HG03571 (cell line): ENCODE results near the gene UBE2S.
A peak's percentile ranks its signal among the peaks of the same experiment; 100 is the strongest.
"Not testable (repeated sequence)": the region's sequence is repeated elsewhere in the genome, so short reads cannot be mapped to it uniquely, and the experiment has no call there.

Experiments
- ATAC-seq: cut with Tn5 transposase; IDR thresholded peaks from one replicate; pipeline ENCODE4 v1.9.1; 2021; ENCODE audit not compliant: unreplicated experiment

UBE2S gene

GRCh38 chr19:55407550-55407799 lies at the start of gene UBE2S:
UBE2S (minus strand) TSS chr19:55407788; CDS start chr19:55407589, 199 bp downstream.
- peak; percentile 9 for ATAC-seq

GRCh38 chr19:55456347-55456746 lies 48.8 kb upstream of the UBE2S start:
- no peak for ATAC-seq

DNA sequence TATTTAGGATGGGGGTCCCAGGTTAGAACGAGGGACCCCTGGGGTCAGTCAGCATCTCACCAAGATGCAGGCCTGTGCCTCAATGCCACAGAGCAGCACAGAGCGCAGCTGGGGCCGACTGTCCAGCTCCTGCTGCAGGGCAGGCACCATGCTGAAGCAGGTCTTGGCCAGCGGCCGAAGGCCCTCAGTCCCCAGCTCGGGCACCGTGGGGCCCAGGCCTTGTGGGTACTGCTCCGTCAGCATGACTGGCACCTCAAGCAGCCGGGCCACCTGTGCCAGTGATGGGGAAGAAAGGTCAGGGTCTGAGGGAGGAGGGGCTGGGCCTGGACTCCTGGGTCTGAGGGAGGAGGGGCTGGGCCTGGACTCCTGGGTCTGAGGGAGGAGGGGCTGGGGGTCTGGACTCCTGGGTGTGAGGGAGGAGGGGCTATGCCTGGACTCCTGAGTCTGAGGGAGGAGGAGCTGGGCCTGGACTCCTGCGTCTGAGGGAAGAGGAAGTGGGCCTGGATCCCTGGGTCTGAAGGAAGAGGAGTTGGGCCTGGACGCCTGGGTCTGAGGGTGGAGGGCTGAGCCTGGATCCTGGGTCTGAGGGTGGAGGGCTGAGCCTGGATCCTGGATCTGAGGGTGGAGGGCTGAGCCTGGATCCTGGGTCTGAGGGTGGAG lies 48.1 kb upstream of the UBE2S start:
- ATAC-seq, result no peak

DNA sequence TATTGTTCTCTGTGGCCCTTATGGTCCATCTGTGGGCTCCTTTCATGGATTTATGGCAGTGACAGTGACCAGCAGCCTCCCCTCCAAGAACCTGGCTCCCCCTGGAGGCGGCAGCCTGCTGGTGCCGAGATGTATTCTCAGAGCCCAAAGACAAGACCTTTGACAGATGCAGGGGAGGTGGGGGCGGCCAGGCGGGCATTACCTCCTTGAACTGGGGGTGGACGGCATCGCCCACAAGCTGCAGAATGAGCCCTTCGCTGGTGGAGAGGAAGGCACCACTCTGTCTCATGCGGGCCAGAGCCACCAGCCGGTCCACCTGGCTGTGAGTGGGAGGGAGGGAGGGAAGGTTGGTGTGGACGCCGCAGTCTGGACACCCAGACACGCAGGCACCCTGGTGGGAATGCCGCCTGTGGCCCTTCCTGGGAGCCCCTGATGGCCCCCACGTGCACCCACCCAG lies 47.2 kb upstream of the UBE2S start:
- no peak for ATAC-seq

DNA sequence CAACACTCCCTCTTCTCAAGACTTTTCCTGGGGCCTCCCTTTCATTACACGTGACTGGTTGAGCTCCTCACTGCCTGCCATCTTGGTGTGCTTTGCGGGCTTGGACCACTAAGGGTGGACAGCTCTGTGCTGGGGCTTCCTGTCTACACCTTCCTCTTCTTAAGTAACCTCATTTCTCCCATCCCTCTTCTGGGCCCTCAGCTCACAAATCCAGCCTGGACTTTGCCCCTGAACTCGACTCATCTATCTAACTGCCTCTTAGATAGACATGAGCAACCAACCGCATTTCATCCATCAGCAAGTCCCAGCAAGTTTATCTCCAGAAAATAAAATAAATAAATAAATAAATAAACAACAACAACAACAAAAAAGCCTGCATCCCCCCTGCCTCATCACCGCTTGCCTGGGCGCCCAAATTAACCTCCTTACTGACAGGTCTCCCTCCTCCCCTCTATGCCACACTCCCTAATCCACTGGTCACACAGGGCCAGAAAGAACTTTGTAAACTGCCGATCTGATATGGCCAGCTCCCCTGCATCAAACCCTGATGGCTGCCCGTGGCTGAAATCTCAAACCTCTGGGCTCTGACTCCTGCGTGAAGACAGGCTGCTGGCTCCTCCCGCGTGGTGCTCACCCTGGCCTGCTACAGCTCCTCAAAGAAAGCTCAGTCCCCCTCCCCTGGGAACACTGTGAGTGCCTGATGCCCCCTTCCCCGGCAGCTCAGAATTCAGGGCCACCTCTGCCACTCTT lies 46.1 kb upstream of the UBE2S start:
- no peak for ATAC-seq

- no peak for ATAC-seq
Observed at GRCh38 chr19:55452749-55453346, 45.3 kb upstream of the UBE2S start.

DNA sequence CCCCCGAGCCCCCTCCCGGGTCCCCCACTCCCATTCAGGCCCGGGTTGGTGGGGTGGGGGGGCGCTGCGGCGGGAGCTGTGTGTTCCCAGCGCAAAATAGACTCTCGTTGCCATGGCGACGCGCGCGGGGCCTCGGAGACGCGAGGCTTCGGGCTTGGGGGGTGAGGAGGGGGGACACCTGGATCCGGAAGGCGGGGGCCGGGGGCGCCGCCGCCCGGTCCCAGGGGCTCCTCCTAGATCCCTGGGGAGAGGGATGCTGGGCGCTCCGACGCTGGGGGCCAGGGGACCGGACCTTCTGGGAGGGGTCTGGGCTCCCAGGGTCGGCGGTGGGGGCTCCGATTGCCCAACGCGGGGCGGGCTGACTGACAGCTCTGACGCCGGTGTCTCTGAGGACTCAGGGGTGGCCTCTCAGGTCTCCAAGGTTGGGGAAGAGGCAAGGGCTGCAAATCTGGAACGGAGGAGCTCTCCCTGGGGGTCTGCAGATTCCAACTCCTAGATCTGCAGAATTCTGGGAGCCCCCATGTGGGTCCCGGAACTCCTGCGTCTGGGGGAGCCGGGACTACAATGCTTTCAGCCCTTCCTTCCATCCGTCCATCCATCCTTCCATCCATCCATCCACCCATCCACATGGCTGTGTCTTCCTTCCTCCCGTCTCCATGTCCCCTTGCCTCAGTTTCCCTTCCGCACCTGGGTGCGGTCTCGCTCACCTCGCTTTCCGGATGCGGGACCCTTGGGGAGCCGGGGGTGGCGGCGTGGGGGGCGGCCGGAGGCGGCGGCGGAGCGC lies 44.6 kb upstream of the UBE2S start:
- no peak for ATAC-seq

DNA sequence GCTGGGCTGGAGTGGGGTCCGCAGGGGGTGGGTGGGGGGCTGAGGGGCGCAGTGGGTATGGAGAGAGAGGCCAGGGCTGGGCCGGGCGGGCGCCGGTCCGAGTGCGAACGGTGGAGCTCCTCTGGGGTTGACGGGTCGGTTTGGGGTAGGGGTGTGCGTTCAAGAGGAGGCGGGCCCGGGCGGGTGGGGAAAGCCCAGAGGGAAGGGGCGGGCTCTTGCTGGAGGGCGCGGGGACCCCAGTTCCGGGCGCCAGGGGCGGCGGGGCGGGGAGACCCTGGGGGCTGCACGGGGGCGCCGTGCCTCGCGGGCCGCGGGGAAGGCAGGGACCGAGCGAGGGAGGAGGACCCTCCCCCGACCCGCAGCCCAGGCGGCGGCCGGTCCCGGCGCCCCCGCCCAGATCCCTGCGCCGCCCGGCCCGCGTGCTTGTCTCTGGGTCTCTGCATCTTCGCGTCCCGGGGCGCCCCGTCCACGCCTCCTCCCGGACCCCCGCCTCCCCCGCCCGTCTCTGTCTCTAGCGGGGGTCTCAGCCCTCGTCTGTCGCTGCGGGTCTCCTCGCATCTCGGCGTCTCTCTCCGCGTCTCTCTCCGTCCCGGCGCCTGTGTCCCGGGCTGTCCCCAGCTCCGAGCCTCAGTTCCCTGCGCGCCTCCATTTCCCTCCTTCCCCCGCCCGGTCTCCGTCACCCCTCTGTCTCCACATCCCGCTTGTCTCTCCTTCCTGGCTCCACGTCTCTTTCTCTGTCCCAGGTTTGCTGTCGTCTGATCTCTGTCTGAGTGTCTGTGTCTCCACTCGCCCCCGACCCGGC lies 43.8 kb upstream of the UBE2S start:
- ATAC-seq, result no peak

GRCh38 chr19:55449469-55449868 lies 41.9 kb upstream of the UBE2S start:
- ATAC-seq, result no peak

- not testable (repeated sequence) for ATAC-seq
Observed at GRCh38 chr19:55448175-55448490, 40.5 kb upstream of the UBE2S start.

- ATAC-seq, result no peak
Observed at GRCh38 chr19:55447421-55448174, 40.0 kb upstream of the UBE2S start.

GRCh38 chr19:55446060-55446459 lies 38.5 kb upstream of the UBE2S start:
- ATAC-seq, result no peak

DNA sequence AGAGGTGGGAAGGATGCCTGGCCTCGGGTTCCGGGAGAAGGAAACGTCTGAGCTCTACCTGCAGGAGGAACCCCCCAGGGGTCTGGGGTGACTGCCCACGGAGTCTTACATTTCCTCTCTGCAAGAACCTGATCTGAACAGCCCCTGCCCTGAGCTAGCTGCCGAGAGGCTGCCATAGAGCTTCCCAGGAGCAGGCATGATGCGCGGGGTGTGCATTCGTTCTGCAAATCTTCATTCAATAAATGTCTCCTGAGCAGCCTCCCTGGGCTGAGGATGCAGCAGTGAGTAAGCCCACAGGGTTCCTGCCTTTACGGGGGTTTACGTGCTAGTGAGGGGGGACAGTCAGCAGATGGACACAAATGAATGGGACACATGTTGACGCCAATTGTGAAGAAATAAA lies 37.1 kb upstream of the UBE2S start:
- ATAC-seq, result no peak

- ATAC-seq, result no peak
Observed at GRCh38 chr19:55443824-55444480, 36.4 kb upstream of the UBE2S start.

- no peak for ATAC-seq
Observed at GRCh38 chr19:55443045-55443823, 35.6 kb upstream of the UBE2S start, which contains the start of gene SHISA7. SHISA7 (minus strand) TSS chr19:55443300; CDS start chr19:55442863, 437 bp downstream.

DNA sequence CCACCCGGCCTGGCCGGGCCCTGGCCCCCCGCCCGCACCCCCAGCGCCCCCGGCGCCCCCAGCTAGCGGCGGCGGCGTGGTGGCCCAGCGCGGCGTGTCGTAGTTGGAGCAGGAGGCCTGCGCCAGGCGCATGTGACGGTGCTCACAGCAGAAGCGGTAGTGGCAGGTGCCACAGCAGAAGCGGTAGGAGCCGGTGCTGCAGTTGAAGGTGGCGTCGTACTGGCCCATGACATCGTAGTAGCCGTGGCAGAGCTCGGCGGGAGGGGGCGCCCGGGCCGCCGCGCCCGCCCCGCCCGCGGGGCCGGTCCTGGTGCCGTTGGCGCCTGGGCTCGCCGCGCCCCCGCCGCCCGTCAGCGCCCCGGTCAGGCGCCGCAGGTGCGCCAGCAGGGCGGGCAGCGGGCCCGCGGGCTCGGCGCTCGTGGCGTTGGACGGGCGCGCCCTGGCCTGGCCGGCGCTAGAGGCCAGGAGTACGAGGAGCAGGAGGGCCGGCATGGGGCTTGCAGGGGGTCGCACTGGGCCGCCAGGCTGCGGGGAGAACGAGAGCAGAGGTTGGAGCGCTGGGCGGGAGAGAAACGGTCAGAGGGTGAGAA lies 34.9 kb upstream of the UBE2S start:
- ATAC-seq, result no peak

GRCh38 chr19:55441692-55442321 lies 34.2 kb upstream of the UBE2S start:
- no peak for ATAC-seq

GRCh38 chr19:55441319-55441691 lies 33.7 kb upstream of the UBE2S start:
- ATAC-seq, result no peak
